ENCODE data around the gene KIF21B.
"Not testable (repeated sequence)": the region's sequence is repeated elsewhere in the genome, so short reads cannot be mapped to it uniquely, and the experiment has no call there.

Gene KIF21B

DNA sequence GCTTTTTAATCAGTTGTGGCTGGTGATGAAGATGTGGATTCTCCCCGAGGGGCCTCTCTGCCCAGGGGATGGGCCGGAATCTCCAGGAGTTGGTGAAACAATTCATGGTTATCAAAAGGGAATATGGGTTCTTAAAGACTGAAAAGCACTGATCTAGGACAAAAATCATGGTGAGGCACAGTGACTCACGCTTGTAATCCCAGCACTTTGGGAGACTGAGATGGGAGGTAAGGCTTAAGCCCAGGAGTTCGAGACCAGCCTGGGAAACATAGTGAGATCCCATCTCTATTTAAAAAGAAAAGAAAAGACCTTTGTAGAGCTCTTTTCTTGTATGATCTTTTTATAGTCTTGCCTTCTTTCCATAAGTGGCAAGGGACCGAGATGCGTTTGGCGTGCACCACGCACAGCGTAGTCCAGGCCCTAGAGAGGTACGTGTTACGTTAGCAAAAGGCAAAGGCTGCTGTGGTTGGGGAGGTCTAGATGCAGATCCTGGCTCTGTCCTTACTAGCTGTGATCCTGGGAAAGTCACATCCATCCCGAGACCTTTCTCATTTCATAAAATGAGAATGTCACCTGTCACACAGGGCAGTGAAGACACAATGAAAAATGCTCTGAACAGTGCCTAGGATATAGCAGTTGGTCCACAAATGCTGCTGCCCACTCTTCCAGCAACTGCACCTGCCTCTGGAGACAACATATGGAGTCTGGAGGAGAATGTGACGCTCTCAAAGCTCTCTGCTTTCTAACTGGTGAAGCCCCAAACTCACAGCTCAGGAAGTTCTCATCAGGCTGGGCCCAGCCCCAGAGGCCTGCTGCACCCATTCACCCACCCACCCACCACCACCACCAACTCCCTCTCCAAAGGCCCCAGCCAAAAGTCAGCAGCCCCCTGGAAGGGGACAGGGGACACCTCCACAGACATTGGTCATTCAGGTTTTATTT, 54.8 kb downstream of the KIF21B start:
- H3K36me3 ChIP-seq = peaks cover 91% of the 10 kb centered on the region
- H3K4me3 ChIP-seq (ENCODE audit: low read depth in 1 of 2, low read length in 1 of 2) = no peak overlapping the region
- H3K27ac ChIP-seq = peak overlapping the region; percentile 18
- TF ChIP-seq, protein P1, sequence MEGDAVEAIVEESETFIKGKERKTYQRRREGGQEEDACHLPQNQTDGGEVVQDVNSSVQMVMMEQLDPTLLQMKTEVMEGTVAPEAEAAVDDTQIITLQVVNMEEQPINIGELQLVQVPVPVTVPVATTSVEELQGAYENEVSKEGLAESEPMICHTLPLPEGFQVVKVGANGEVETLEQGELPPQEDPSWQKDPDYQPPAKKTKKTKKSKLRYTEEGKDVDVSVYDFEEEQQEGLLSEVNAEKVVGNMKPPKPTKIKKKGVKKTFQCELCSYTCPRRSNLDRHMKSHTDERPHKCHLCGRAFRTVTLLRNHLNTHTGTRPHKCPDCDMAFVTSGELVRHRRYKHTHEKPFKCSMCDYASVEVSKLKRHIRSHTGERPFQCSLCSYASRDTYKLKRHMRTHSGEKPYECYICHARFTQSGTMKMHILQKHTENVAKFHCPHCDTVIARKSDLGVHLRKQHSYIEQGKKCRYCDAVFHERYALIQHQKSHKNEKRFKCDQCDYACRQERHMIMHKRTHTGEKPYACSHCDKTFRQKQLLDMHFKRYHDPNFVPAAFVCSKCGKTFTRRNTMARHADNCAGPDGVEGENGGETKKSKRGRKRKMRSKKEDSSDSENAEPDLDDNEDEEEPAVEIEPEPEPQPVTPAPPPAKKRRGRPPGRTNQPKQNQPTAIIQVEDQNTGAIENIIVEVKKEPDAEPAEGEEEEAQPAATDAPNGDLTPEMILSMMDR (IDR thresholded peaks at IDR 0.05) = no peak
- no peaks in the 10 kb centered on the region for H3K4me1 ChIP-seq (ENCODE audit: control insufficient read depth in 1 of 2, insufficient read depth in 1 of 2, low read depth in 1 of 2, low read length in 1 of 2)
- no peaks in the 10 kb centered on the region for H3K9me3 ChIP-seq
- no peaks in the 10 kb centered on the region for H3K27me3 ChIP-seq

DNA sequence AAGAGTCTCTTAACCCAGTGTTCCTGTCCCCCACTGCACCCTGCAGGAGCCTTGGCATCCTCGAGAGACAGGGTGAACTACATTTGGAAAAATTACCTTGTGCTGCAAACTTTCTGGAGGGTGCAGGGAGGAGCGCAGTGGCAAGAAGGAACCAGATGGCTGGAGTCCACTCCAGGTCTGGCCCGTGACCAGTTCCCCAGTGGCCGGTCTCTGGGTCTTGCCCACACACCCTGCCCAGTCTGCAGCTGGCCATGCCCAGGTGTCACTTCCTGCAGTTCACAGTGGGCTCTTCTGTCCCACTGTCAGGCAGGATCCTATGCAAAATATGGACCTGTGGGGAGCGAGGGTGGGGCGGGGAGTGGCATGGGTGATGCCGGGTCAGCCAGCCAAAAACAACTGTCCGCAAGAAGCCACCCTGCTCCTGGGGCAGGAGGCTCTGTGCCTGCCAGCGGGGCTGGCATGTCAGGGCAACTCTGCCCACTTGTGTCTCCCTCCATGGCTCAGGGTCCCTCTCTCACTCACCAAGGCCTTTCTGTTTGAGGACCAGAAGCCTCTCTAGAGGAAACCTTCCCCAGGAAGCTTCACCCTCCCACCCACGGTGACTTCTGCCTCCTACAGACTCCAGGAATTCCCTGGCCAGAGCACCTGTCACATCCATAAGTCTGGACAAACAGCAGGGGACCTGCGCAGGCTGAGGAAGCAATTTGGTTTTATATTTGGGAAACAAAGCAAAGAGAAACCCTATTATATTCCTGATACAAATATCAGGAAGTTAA, 55.6 kb downstream of the KIF21B start:
- Histone ChIP-seq H3K4me3 (ENCODE audit: low read depth in 1 of 2, low read length in 1 of 2) (no peak overlapping the region), H3K9me3 (no peaks in the 10 kb centered on the region), H3K27ac (no peak overlapping the region), H3K36me3 (peaks cover 82% of the 10 kb centered on the region), H3K4me1 (ENCODE audit: control insufficient read depth in 1 of 2, insufficient read depth in 1 of 2, low read depth in 1 of 2, low read length in 1 of 2) (no peaks in the 10 kb centered on the region), H3K27me3 (no peaks in the 10 kb centered on the region)
- TF ChIP-seq, protein P1 (IDR thresholded peaks at IDR 0.05) = no peak

DNA sequence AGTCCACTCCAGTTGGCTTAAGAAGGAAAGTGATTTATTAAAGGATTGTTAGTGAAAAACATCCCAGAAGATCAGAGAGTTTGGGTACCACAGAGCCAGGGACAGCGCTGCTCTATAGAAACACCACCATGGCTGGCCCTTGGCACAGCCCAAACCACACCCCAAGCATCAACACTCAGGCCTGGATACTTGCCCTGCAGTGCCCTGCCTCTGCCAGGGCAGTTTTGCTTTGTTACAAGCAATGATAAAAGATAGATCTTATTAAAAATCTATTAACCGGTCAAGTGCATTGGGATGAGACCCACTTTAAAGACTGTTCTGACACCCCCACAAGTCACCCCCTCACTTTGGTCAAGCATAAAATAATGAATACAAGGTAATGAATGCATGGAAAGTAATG, 56.6 kb downstream of the KIF21B start:
- Histone ChIP-seq H3K36me3 (peaks cover 72% of the 10 kb centered on the region), H3K9me3 (no peaks in the 10 kb centered on the region)
- TF ChIP-seq, protein P1 (IDR thresholded peaks at IDR 0.05) = no peak

DNA sequence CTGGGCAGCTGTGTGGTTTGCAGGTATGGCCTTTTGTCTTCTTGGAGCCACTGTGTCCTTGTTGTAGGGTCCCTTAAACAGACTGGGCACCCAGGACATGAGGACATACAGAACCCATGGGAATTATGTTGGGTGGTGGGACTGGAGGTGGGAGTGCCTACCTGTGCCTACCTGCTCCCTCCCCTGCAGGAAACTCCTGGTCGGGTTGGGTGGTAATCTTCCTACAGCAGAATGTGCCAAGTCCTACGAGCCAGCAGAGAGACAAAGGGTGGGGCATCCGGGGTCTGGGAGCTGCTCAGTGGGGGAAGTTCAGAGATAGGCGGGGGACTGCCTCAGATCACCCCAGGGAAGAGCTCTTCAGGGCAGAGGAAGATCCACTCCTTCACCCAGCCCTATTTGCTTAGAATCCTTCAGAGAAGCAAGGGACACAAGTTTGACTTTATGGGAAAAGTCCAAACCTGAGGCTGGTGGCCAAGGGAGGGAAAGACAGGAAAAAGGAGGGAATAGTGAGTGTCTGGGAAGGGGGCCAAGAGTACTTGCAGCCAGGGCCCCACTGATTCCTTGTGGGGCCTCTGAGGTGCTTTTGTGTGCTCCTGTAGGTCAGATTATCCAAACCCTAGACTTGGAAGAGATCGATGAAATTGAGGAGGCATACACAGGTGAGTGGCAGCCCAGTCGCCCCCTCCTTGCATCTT, 58.3 kb downstream of the KIF21B start:
- no peaks in the 10 kb centered on the region for H3K4me1 ChIP-seq (ENCODE audit: control insufficient read depth in 1 of 2, insufficient read depth in 1 of 2, low read depth in 1 of 2, low read length in 1 of 2)
- H3K27me3 ChIP-seq = no peaks in the 10 kb centered on the region

More for the DNA sequence above, 56.6 kb downstream of the KIF21B start:
- no peaks in the 10 kb centered on the region for H3K4me1 ChIP-seq (ENCODE audit: control insufficient read depth in 1 of 2, insufficient read depth in 1 of 2, low read depth in 1 of 2, low read length in 1 of 2)
- no peak overlapping the region for H3K4me3 ChIP-seq (ENCODE audit: low read depth in 1 of 2, low read length in 1 of 2)
- H3K27ac ChIP-seq = no peak overlapping the region
- H3K27me3 ChIP-seq = no peaks in the 10 kb centered on the region

DNA sequence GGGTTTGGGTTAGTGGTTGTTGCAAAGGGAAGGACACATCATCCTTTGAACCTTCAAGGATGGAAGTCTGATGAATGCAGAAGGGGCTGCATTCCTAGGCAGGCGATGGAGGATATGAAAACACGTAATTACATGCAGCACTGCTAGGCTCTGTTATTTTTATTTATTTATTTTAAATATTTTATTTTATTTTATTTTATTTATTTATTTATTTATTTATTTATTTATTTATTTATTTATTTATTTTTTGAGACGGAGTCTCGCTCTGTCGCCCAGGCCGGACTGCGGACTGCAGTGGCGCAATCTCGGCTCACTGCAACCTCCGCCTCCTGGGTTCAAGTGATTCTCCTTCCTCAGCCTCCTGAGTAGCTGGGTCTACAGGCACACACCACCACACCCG, 59.6 kb downstream of the KIF21B start:
- H3K27me3 ChIP-seq; H3K4me1 ChIP-seq (ENCODE audit: control insufficient read depth in 1 of 2, insufficient read depth in 1 of 2, low read depth in 1 of 2, low read length in 1 of 2): not testable (repeated sequence)

More for the DNA sequence above, 58.3 kb downstream of the KIF21B start:
- no peak overlapping the region for H3K4me3 ChIP-seq (ENCODE audit: low read depth in 1 of 2, low read length in 1 of 2)
- no peak overlapping the region for H3K27ac ChIP-seq
- peaks cover 56% of the 10 kb centered on the region for H3K36me3 ChIP-seq
- TF ChIP-seq, protein P1 (IDR thresholded peaks at IDR 0.05) = no peak
- H3K9me3 ChIP-seq = no peaks in the 10 kb centered on the region

More for the DNA sequence above, 59.6 kb downstream of the KIF21B start:
- H3K4me3 ChIP-seq (ENCODE audit: low read depth in 1 of 2, low read length in 1 of 2); H3K27ac ChIP-seq; H3K9me3 ChIP-seq: not testable (repeated sequence)
- H3K36me3 ChIP-seq = peaks cover 42% of the 10 kb centered on the region
